HL-60 (cell line): ENCODE measurements around the gene IFNL2.

Experiments
- DNase-seq, 2 experiments: peaks; one replicate each; pipeline ENCODE4 v3.0.0-alpha.2; 2010 to 2020; ENCODE audit warnings: low read depth in 1 of 2, low spot score in 1 of 2
- H3K27ac ChIP-seq: fragments of 250-450 bp; sonication (Bioruptor Pico); replicated peaks from 2 replicates; pipeline ENCODE4 v1.5.1; 2020; ENCODE audit warnings: mild to moderate bottlenecking, moderate library complexity
- H3K27me3 ChIP-seq: fragments of 250-450 bp; sonication (Bioruptor Pico); 2 replicates; pipeline ENCODE4 v1.5.1; 2021; ENCODE audit warnings: mild to moderate bottlenecking, moderate library complexity; ENCODE audit not compliant: insufficient read depth, poor library complexity, severe bottlenecking
- H3K4me3 ChIP-seq: replicated peaks from 2 replicates; pipeline ENCODE4 v1.5.1; 2011; ENCODE audit warnings: mild to moderate bottlenecking, control low read depth, low read length; ENCODE audit not compliant: insufficient read depth
- GABPA ChIP-seq: IDR thresholded peaks from 2 replicates; pipeline ENCODE4 v1.6.1; 2012; ENCODE audit warnings: low read depth
- POLR2AphosphoS5 ChIP-seq: IDR thresholded peaks from 2 replicates; pipeline ENCODE4 v1.6.1; 2012; ENCODE audit warnings: low read depth
- SPI1 ChIP-seq: IDR thresholded peaks from 2 replicates; pipeline ENCODE4 v1.6.1; 2012; ENCODE audit warnings: low read depth, mild to moderate bottlenecking, borderline replicate concordance
- TF ChIP-seq, protein P1 (sequence below): IDR thresholded peaks from one replicate; pipeline ENCODE4 v1.5.1; 2011; ENCODE audit warnings: low read length, control low read depth, inconsistent platforms; ENCODE audit not compliant: insufficient read depth
- TF ChIP-seq, protein P2 (sequence below): IDR thresholded peaks from 2 replicates; pipeline ENCODE4 v1.6.1; 2012; ENCODE audit warnings: low read depth; ENCODE audit not compliant: insufficient replicate concordance

The IFNL2 gene

DNA sequence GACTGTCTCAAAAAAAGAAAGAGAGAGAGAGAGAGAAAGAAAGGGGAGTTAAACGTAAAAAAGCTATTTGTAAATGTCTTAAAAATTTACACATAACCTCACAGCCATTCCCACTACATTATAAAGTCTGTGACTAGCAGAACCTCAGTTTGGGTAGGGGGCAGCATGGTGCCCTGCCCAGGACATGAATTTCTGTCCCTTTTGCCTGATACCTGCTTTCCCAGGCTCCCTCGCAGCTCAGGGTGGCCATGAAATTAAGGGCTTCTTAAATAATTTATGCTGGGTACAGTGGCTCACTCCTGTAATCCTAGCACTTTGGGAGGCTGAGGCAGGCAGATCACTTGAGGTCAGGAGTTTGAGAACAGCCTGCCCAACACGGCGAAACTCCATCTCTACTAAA, 32.8 kb downstream of the IFNL2 start:
- no peak for DNase-seq
- no peak overlapping the region for H3K27ac ChIP-seq
- H3K27me3 ChIP-seq: no peaks in the 10 kb centered on the region
- TF ChIP-seq GABPA: no peak
- TF ChIP-seq, protein P1, sequence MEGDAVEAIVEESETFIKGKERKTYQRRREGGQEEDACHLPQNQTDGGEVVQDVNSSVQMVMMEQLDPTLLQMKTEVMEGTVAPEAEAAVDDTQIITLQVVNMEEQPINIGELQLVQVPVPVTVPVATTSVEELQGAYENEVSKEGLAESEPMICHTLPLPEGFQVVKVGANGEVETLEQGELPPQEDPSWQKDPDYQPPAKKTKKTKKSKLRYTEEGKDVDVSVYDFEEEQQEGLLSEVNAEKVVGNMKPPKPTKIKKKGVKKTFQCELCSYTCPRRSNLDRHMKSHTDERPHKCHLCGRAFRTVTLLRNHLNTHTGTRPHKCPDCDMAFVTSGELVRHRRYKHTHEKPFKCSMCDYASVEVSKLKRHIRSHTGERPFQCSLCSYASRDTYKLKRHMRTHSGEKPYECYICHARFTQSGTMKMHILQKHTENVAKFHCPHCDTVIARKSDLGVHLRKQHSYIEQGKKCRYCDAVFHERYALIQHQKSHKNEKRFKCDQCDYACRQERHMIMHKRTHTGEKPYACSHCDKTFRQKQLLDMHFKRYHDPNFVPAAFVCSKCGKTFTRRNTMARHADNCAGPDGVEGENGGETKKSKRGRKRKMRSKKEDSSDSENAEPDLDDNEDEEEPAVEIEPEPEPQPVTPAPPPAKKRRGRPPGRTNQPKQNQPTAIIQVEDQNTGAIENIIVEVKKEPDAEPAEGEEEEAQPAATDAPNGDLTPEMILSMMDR: no peak
- TF ChIP-seq SPI1: no peak
- TF ChIP-seq, protein P2, sequence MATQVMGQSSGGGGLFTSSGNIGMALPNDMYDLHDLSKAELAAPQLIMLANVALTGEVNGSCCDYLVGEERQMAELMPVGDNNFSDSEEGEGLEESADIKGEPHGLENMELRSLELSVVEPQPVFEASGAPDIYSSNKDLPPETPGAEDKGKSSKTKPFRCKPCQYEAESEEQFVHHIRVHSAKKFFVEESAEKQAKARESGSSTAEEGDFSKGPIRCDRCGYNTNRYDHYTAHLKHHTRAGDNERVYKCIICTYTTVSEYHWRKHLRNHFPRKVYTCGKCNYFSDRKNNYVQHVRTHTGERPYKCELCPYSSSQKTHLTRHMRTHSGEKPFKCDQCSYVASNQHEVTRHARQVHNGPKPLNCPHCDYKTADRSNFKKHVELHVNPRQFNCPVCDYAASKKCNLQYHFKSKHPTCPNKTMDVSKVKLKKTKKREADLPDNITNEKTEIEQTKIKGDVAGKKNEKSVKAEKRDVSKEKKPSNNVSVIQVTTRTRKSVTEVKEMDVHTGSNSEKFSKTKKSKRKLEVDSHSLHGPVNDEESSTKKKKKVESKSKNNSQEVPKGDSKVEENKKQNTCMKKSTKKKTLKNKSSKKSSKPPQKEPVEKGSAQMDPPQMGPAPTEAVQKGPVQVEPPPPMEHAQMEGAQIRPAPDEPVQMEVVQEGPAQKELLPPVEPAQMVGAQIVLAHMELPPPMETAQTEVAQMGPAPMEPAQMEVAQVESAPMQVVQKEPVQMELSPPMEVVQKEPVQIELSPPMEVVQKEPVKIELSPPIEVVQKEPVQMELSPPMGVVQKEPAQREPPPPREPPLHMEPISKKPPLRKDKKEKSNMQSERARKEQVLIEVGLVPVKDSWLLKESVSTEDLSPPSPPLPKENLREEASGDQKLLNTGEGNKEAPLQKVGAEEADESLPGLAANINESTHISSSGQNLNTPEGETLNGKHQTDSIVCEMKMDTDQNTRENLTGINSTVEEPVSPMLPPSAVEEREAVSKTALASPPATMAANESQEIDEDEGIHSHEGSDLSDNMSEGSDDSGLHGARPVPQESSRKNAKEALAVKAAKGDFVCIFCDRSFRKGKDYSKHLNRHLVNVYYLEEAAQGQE: no peak
- TF ChIP-seq POLR2AphosphoS5: no peak
- H3K4me3 ChIP-seq: no peak overlapping the region

DNA sequence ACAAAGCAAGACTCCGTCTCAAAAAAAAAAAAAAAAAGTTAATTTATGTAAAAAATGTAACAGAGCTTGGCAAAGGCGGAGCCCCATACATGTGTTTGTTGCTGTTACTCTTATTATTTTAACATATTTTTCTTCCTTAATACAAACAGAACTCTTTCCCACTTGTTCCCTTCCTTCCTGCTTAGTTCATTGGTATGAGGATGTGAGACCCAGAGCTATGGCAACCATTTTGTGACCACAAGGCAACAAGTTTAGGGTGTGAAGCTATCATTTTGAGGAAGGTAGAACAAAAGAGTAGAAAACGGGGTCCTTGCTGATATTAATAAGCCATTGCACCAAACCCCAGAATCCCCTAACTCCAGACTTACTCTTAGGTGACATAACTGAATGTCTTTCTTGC, 33.4 kb downstream of the IFNL2 start:
- DNase-seq: no peak
- no peak overlapping the region for H3K4me3 ChIP-seq
- H3K27me3 ChIP-seq: no peaks in the 10 kb centered on the region
- TF ChIP-seq GABPA (no peak), POLR2AphosphoS5 (no peak)
- H3K27ac ChIP-seq: no peak overlapping the region

DNA sequence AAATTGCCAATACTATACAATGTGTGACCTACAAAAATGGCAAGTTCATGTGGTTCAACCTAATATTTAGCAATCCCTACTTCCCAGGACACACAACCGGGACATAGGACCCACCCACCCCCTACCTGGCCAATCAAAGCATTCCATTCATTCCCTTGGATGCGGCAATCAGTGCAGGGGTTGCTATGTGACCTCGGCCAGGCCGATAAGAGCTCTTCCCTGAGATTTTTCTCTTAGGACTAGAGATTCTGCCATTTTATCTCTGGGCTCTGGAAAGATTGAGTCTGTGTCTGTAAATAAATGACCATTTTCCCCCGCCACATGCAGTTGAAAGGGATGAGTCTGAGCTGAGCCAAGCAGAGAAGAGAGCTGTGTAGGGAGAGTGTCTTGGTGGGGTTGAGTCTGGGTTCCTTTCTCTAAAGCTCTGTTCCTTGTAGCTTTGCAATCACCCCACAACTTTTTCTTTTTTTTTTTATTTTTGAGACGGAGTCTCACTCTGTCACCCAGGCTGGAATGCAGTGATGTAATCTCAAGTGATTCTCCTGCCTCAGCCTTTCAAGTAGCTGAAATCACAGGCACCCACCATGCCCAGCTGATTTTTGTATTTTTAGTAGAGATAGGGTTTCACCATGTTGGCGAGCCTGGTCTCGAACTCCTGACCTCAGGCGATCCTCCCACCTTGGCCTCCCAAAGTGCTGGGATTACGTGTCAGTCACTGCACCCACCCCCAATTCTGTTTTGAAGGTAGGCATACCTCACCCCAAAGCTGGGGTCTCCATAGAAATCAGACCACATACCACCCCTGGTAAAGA, 35.4 kb downstream of the IFNL2 start:
- no peaks in the 10 kb centered on the region for H3K27me3 ChIP-seq
- no peak overlapping the region for H3K4me3 ChIP-seq
- H3K27ac ChIP-seq: no peak overlapping the region
- TF ChIP-seq, protein P1: no peak
- TF ChIP-seq, protein P2: no peak
- TF ChIP-seq POLR2AphosphoS5 (no peak), SPI1 (no peak), GABPA (no peak)
- DNase-seq: no peak

DNA sequence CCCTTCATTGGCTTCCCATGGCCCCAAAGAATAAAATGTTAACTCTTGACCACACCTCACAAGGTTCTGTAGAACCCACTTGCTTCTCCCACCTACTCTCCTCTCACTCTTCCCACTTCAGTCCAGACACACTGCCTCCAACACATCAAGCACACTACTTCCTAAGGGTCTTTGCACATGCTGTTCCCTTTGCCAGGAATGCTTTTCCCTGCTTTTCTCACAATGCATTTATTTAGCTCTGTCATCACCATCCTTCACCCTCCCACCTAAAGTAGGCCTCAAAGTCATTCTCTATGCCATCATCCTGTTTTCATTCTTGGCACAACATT, 36.0 kb downstream of the IFNL2 start:
- no peaks in the 10 kb centered on the region for H3K27me3 ChIP-seq

More for the DNA sequence above, 36.0 kb downstream of the IFNL2 start:
- DNase-seq: no peak
- Histone ChIP-seq H3K4me3 (no peak overlapping the region), H3K27ac (no peak overlapping the region)
- TF ChIP-seq SPI1 (no peak), GABPA (no peak), POLR2AphosphoS5 (no peak)
- TF ChIP-seq, protein P2: no peak
- TF ChIP-seq, protein P1: no peak
